Sigmoid colon (tissue), 7 donors: ENCODE measurements around the gene CSF2. TPM values are rescaled to one million over a fixed set of nuclear protein-coding genes. Genes with fewer than 3 reads are reported as not detected.
A peak's percentile ranks its signal among the peaks of the same experiment; 100 is the strongest.

Experiments used
- DNase-seq: peaks from one replicate; pipeline ENCODE4 v3.0.0-alpha.2; 2019
- H3K27ac ChIP-seq, 4 donors: fragments of 200-600 bp; sonication (generic); one replicate each; pipeline ENCODE4 v1.5.1; 2016 to 2019; ENCODE audit warnings: mild to moderate bottlenecking in 1 of 4
- H3K27me3 ChIP-seq, 3 donors: fragments of 200-600 bp; sonication (generic); one replicate each; pipeline ENCODE4 v1.5.1; 2019; ENCODE audit warnings: mild to moderate bottlenecking in 1 of 3
- H3K36me3 ChIP-seq, 4 donors: fragments of 200-600 bp; sonication (generic); one replicate each; pipeline ENCODE4 v1.5.1; 2016 to 2019
- H3K4me1 ChIP-seq, 4 donors: fragments of 200-600 bp; sonication (generic); one replicate each; pipeline ENCODE4 v1.5.1; 2017 to 2019
- H3K4me3 ChIP-seq, 4 donors: fragments of 200-600 bp; sonication (generic); one replicate each; pipeline ENCODE4 v1.5.1; 2017 to 2019; ENCODE audit warnings: mild to moderate bottlenecking in 2 of 4, moderate library complexity in 1 of 4
- H3K9me3 ChIP-seq, 4 donors: fragments of 200-600 bp in 3 of 4; sonication (generic) in 3 of 4; one replicate each; pipeline versions ENCODE4 v1.5.1 to v1.6.1; 2013 to 2019
- CTCF ChIP-seq, 4 experiments: fragments of 450-650 bp in 3 of 4; fragments of 200-600 bp in 1 of 4; IDR thresholded peaks; one replicate each; pipeline ENCODE4 v1.5.1; 2016 to 2019; ENCODE audit warnings: antibody characterized with exemption in 4 of 4, mild to moderate bottlenecking in 3 of 4, moderate library complexity in 2 of 4
- EP300 ChIP-seq, 4 donors: sonication (generic); formaldehyde crosslinking; IDR thresholded peaks; one replicate each; pipeline ENCODE4 v1.6.1; 2017; ENCODE audit warnings: antibody characterized with exemption in 4 of 4
- POLR2A ChIP-seq, 2 donors: fragments of 450-650 bp; IDR thresholded peaks; one replicate each; pipeline ENCODE4 v1.6.1; 2016; ENCODE audit warnings: antibody characterized with exemption in 2 of 2, mild to moderate bottlenecking in 2 of 2, moderate library complexity in 2 of 2
- POLR2AphosphoS5 ChIP-seq, 4 donors: sonication (generic); formaldehyde crosslinking; IDR thresholded peaks; one replicate each; pipeline ENCODE4 v1.6.1; 2017; ENCODE audit warnings: antibody characterized with exemption in 4 of 4
- WGBS, 2 donors: extraction: QIAGEN DNeasy Blood & Tissue Kit; methylation state at CpG; one replicate each; pipeline ENCODE4 v1.1.7; 2013; 5-methylcytosine and 5-hydroxymethylcytosine counted together
- intact Hi-C: fragments of 100-400 bp; cut with DNase I; formaldehyde crosslinking; loops from one replicate; pipeline ENCODE4 v1.15.1; 2023
- polyA plus RNA-seq, 3 donors: library from polyadenylated mRNA; stranded (reverse); fragments of 200-250 nt; gene quantifications; one replicate each; pipeline ENCODE4 v1.2.3, GENCODE V29; 2013
- total RNA-seq, 4 donors: library from RNA; depleted of rRNA; stranded (reverse); fragments of >200 nt; gene quantifications; one replicate each; pipeline ENCODE4 v1.1.0, GENCODE V29; 2016
- donor health status: healthy with polysubstance abuse.
- donor health status: Bipolar disorder and iron deficiency.
- donor health status: healthy.

Gene CSF2
- total and polyA plus RNA-seq, 7 donors, result 1.1 TPM; not detected in 6

- Histone ChIP-seq H3K36me3 (no peaks in the 10 kb centered on the region), H3K9me3 (no peaks in the 10 kb centered on the region), H3K27me3 (no peaks in the 10 kb centered on the region), H3K4me3 (no peak overlapping the region), H3K27ac (no peak overlapping the region), H3K4me1 (no peaks in the 10 kb centered on the region)
- DNase-seq, result peak; percentile 35
- intact Hi-C loops, result no loop called here
- TF ChIP-seq POLR2AphosphoS5 (IDR thresholded peaks at IDR 0.05) (no peak), EP300 (IDR thresholded peaks at IDR 0.05) (no peak), POLR2A (IDR thresholded peaks at IDR 0.05) (no peak), CTCF (IDR thresholded peaks at IDR 0.05) (no peak)
- WGBS, 2 donors, result 91 to 92% methylated on average over 13 of the region's 13 CpGs
Measured at GRCh38 chr5:132059696-132060500, 13.7 kb upstream of the CSF2 start.

- no peak within 1 kb of the TSS for H3K4me3 ChIP-seq
- no peaks in the 10 kb centered on the region for H3K9me3 ChIP-seq
- TF ChIP-seq EP300 (IDR thresholded peaks at IDR 0.05) (no peak), POLR2AphosphoS5 (IDR thresholded peaks at IDR 0.05) (no peak), CTCF (IDR thresholded peaks at IDR 0.05) (no peak)
- no peaks in the 10 kb centered on the region for H3K36me3 ChIP-seq
- no peak within 1 kb of the TSS for H3K27ac ChIP-seq
- H3K4me1 ChIP-seq, result no peaks in the 10 kb centered on the region
- no peaks in the 10 kb centered on the region for H3K27me3 ChIP-seq
- 92 to 93% methylated on average over 16 of the region's 16 CpGs for WGBS, 2 donors
- DNase-seq, result peak; percentile 26
- intact Hi-C loops, result no loop called here
Measured at GRCh38 chr5:132060501-132061161, 13.0 kb upstream of the CSF2 start, which contains the start of gene IL3. Gene IL3, plus strand, starts transcription at chr5:132060655. Its CDS starts 52 bp downstream, at chr5:132060707.

- Histone ChIP-seq H3K4me3 (no peak overlapping the region), H3K9me3 (no peaks in the 10 kb centered on the region), H3K4me1 (no peaks in the 10 kb centered on the region), H3K27me3 (no peaks in the 10 kb centered on the region), H3K27ac (no peak overlapping the region), H3K36me3 (no peaks in the 10 kb centered on the region)
- no peak for TF ChIP-seq POLR2A (IDR thresholded peaks at IDR 0.05)
- TF ChIP-seq CTCF (IDR thresholded peaks at IDR 0.05), result peak; percentile 39 to 97 (median 75)
- intact Hi-C loops, result loop anchor here (2.0 kb wide), 1 partner anchor 474 kb away; no protein-coding TSS in a partner anchor
- 25 to 46% methylated on average over 9 of the region's 9 CpGs for WGBS, 2 donors
- peak; percentile 73 for DNase-seq
Measured at GRCh38 chr5:132063090-132063911, 10.3 kb upstream of the CSF2 start.

GRCh38 chr5:132064140-132064539 is 9.4 kb upstream of the CSF2 start:
- 69 to 81% methylated on average over 5 of the region's 5 CpGs for WGBS, 2 donors

More at GRCh38 chr5:132064140-132064539, 9.4 kb upstream of the CSF2 start:
- Histone ChIP-seq H3K9me3 (no peaks in the 10 kb centered on the region), H3K27me3 (no peaks in the 10 kb centered on the region), H3K4me3 (no peak overlapping the region), H3K4me1 (no peaks in the 10 kb centered on the region), H3K36me3 (no peaks in the 10 kb centered on the region), H3K27ac (no peak overlapping the region)
- intact Hi-C loops, result no loop called here
- peak; percentile 34 for DNase-seq
- TF ChIP-seq POLR2A (IDR thresholded peaks at IDR 0.05), result no peak
- TF ChIP-seq CTCF (IDR thresholded peaks at IDR 0.05), result no peak
- TF ChIP-seq POLR2AphosphoS5 (IDR thresholded peaks at IDR 0.05), result no peak
- no peak for TF ChIP-seq EP300 (IDR thresholded peaks at IDR 0.05)
